Measurements from ENCODE around the gene NRF1.

NRF1 gene

GRCh38 chr7:129703751-129704150, 92.2 kb downstream of the NRF1 start:
- DNase-seq (ENCODE audit: low read depth) = no peak
- in situ Hi-C loops (cut with HindIII; ENCODE audit: low sequenced_read_pairs) = no loop called here
- H3K4me3 ChIP-seq (ENCODE audit: low read depth, low read length) = no peak overlapping the region
- TF ChIP-seq, protein P1, sequence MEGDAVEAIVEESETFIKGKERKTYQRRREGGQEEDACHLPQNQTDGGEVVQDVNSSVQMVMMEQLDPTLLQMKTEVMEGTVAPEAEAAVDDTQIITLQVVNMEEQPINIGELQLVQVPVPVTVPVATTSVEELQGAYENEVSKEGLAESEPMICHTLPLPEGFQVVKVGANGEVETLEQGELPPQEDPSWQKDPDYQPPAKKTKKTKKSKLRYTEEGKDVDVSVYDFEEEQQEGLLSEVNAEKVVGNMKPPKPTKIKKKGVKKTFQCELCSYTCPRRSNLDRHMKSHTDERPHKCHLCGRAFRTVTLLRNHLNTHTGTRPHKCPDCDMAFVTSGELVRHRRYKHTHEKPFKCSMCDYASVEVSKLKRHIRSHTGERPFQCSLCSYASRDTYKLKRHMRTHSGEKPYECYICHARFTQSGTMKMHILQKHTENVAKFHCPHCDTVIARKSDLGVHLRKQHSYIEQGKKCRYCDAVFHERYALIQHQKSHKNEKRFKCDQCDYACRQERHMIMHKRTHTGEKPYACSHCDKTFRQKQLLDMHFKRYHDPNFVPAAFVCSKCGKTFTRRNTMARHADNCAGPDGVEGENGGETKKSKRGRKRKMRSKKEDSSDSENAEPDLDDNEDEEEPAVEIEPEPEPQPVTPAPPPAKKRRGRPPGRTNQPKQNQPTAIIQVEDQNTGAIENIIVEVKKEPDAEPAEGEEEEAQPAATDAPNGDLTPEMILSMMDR (IDR thresholded peaks at IDR 0.05; ENCODE audit: low read depth, low read length, missing control alignments) = no peak

DNA sequence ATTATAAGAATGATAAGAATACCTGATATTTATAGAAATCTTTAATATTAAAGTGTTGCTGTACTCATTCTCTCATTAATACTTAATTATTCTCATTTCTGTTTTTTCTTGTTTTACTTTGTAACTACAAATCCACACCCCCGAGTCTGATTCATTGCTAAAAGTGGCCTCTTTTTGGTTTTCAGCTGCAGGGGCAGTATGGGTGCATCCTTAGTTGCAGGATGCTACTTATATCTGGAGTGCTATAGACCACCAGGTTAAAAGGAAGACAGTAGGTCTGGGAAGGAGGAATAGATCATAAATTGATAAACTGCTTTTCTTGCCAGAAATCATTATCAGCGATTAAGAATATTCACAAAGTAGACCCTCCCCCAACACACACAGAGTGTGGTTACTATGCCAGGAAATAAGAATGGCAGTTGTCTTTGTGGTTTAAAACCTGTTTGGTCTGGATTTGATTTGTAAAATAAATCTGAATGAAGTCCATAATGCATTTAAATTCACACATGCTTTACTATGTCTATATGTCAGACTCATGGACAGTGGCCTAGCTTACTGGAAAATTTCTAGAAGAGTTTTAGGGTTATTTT, 96.5 kb downstream of the NRF1 start:
- TF ChIP-seq, protein P1 (IDR thresholded peaks at IDR 0.05; ENCODE audit: low read depth, low read length, missing control alignments) = no peak
- H3K4me3 ChIP-seq (ENCODE audit: low read depth, low read length) = no peak overlapping the region
- DNase-seq (ENCODE audit: low read depth) = no peak
- in situ Hi-C loops (cut with HindIII; ENCODE audit: low sequenced_read_pairs) = no loop called here

- in situ Hi-C loops (cut with HindIII; ENCODE audit: low sequenced_read_pairs) = no loop called here
- no peak overlapping the region for H3K4me3 ChIP-seq (ENCODE audit: low read depth, low read length)
- DNase-seq (ENCODE audit: low read depth) = no peak
- TF ChIP-seq, protein P1 (IDR thresholded peaks at IDR 0.05; ENCODE audit: low read depth, low read length, missing control alignments) = no peak
These were observed 102.0 kb downstream of the NRF1 start for GRCh38 chr7:129713544-129713943.

DNA sequence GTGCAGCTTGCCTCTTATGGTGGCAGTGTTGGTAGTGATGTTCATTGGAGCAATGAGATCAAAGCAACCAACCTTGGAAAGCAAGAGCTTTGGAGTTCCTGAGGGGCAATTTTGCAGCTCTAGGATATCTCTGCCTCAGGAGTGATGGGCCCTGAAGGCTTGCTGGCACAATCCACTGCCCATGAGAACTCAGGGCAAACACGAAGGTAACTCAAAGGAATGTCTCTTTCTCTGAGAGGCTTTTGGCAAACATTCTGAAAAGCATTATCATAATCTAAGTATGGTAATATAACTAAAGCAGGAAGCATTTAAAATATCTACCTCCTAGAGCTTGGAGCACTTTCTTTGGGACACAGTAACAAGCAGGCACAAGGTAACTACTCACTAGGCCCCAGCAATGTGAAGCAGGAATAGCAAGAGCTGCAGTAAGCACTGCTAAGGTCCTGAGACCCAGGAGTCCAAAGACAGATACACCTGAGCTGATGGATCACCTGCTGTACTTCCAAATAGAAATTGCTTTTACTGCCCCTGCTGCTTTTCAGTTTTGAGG, 103.1 kb downstream of the NRF1 start:
- DNase-seq (ENCODE audit: low read depth) = no peak
- no peak overlapping the region for H3K4me3 ChIP-seq (ENCODE audit: low read depth, low read length)
- in situ Hi-C loops (cut with HindIII; ENCODE audit: low sequenced_read_pairs) = no loop called here
- TF ChIP-seq, protein P1 (IDR thresholded peaks at IDR 0.05; ENCODE audit: low read depth, low read length, missing control alignments) = no peak

- in situ Hi-C loops (cut with HindIII; ENCODE audit: low sequenced_read_pairs) = no loop called here
- TF ChIP-seq, protein P1 (IDR thresholded peaks at IDR 0.05; ENCODE audit: low read depth, low read length, missing control alignments) = no peak
- no peak overlapping the region for H3K4me3 ChIP-seq (ENCODE audit: low read depth, low read length)
- DNase-seq (ENCODE audit: low read depth) = no peak
These were observed 108.6 kb downstream of the NRF1 start for GRCh38 chr7:129719980-129720732.

- in situ Hi-C loops (cut with HindIII; ENCODE audit: low sequenced_read_pairs) = no loop called here
- no peak overlapping the region for H3K4me3 ChIP-seq (ENCODE audit: low read depth, low read length)
- DNase-seq (ENCODE audit: low read depth) = no peak
- TF ChIP-seq, protein P1 (IDR thresholded peaks at IDR 0.05; ENCODE audit: low read depth, low read length, missing control alignments) = no peak
These were observed 109.5 kb downstream of the NRF1 start for GRCh38 chr7:129721068-129721467.

Measured in astrocyte of the cerebellum (primary cell).